ENCODE results near the gene SCML2.

SCML2 gene

DNA sequence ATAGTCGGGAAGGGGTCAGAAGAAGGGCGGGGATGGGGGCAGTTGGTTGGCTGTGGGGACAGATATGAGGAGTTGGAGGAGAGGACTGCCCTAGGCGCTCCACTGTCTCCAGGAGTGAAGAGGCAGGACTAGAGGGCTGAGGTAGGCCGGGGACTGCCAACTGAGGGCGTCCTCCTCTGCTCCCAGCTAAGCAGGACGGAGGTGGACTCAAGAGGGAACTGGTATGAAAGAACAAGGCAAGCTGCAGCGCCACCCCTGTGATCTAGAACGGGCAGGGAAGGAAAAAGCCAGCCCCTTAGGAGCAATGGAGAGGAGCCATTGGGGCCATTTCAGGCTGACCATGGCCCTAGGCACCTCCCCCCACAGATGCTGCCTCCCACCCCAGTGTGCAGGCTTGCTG, 147.8 kb downstream of the SCML2 start:
- H3K4me1 Mint-ChIP-seq (ENCODE audit: low read depth) = no peaks in the 10 kb centered on the region
- H3K4me3 Mint-ChIP-seq = no peak overlapping the region
- no peaks in the 10 kb centered on the region for H3K36me3 Mint-ChIP-seq
- H3K27ac Mint-ChIP-seq = no peak overlapping the region
- no peaks in the 10 kb centered on the region for H3K9me3 Mint-ChIP-seq (ENCODE audit: low read depth)
- H3K27me3 Mint-ChIP-seq = no peaks in the 10 kb centered on the region

DNA sequence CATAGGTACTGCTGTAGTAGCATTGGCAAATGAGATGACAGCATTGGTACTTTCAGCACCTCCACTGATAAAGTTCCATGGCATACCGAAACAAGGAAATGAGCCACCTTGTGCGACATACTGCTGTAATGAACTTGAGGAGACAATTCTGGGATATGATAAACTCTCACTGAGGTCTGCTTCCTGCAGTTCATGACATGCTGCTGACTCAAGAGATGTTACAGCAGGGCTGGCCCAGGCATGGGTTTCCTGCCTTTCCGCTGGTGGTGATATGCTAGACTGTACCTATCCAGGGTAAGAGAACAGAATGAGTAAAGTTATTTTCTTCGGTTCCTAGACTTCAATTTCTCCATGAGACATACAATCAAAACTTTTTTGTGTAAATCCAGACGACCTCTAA, 150.9 kb downstream of the SCML2 start:
- H3K9me3 Mint-ChIP-seq (ENCODE audit: low read depth) = no peaks in the 10 kb centered on the region
- no peaks in the 10 kb centered on the region for H3K36me3 Mint-ChIP-seq
- no peaks in the 10 kb centered on the region for H3K27me3 Mint-ChIP-seq
- no peak overlapping the region for H3K4me3 Mint-ChIP-seq
- H3K4me1 Mint-ChIP-seq (ENCODE audit: low read depth) = no peaks in the 10 kb centered on the region
- no peak overlapping the region for H3K27ac Mint-ChIP-seq

DNA sequence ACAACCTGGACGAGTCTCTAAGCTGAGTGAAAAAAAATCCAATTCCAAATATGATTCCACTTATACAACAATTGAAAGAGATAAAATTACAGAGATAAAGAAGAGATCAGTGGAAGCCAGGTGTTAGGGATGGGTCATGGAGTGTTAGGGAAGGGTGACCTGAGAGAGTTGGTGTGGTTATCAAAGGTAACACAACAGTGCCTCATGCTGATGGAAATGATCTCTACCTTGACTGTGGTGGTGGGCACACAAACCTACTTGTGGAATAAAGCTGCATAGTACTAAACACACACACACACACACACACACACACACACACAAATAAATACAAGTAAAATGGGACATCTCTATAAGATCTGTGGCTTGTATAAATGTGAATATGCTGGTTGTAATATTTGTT, 159.8 kb downstream of the SCML2 start:
- Mint-ChIP-seq H3K27me3 (peaks cover 1% of the 10 kb centered on the region), H3K9me3 (ENCODE audit: low read depth) (no peaks in the 10 kb centered on the region), H3K4me1 (ENCODE audit: low read depth) (no peaks in the 10 kb centered on the region), H3K36me3 (no peaks in the 10 kb centered on the region), H3K27ac (no peak overlapping the region), H3K4me3 (no peak overlapping the region)

Measured in activated naive CD8-positive, alpha-beta T cell (primary cell).